PC-9 (cell line): Measurements from ENCODE around the gene SLC30A7.

ENCODE experiments used
- CTCF ChIP-seq: fragments of 200-600 bp; sonication (generic); conservative IDR thresholded peaks from 2 replicates; pipeline ENCODE4 v1.6.1; 2017; ENCODE audit warnings: mixed run types, antibody characterized with exemption, mild to moderate bottlenecking, moderate library complexity
- EZH2 ChIP-seq: fragments of 200-600 bp; sonication (generic); IDR thresholded peaks from 2 replicates; pipeline ENCODE4 v1.8.0; 2017; ENCODE audit warnings: antibody characterized with exemption, low read depth

GRCh38 chr1:100866901-100867206 lies 29.0 kb upstream of the SLC30A7 start:
- no peak for TF ChIP-seq CTCF
- no peak for TF ChIP-seq EZH2
